Measurements from ENCODE around the gene HIVEP1. TPM values are rescaled to one million over a fixed set of nuclear protein-coding genes. Genes with fewer than 3 reads are reported as not detected.

HIVEP1 gene
- total RNA-seq, 2 donors from 2014 or later = 16.1 to 18.8 TPM

- Histone ChIP-seq H3K4me1 (no peaks in the 10 kb centered on the region), H3K27me3 (no peaks in the 10 kb centered on the region), H3K4me3 (no peak overlapping the region), H3K27ac (no peak overlapping the region), H3K9me3 (peaks cover 0 to 5% of the 10 kb centered on the region in 2 donors), H3K36me3 (no peaks in the 10 kb centered on the region)
- no peak for TF ChIP-seq CTCF (IDR thresholded peaks at IDR 0.05)
- no peak for DNase-seq (ENCODE audit: low spot score)
Observed at GRCh38 chr6:12178521-12178920, 166.4 kb downstream of the HIVEP1 start.

GRCh38 chr6:12181481-12181880 is 169.4 kb downstream of the HIVEP1 start:
- no peak for TF ChIP-seq CTCF (IDR thresholded peaks at IDR 0.05)
- no peak for DNase-seq (ENCODE audit: low spot score)
- no peaks in the 10 kb centered on the region for H3K27me3 ChIP-seq
- no peaks in the 10 kb centered on the region for H3K4me1 ChIP-seq
- H3K27ac ChIP-seq = no peak overlapping the region
- H3K4me3 ChIP-seq = no peak overlapping the region
- H3K36me3 ChIP-seq = no peaks in the 10 kb centered on the region
- H3K9me3 ChIP-seq = peaks cover 0 to 5% of the 10 kb centered on the region in 2 donors

- no peak for TF ChIP-seq CTCF (IDR thresholded peaks at IDR 0.05)
- DNase-seq (ENCODE audit: low spot score) = no peak
Observed at GRCh38 chr6:12182676-12183075, 170.6 kb downstream of the HIVEP1 start.

GRCh38 chr6:12185081-12185673 is 173.1 kb downstream of the HIVEP1 start:
- H3K4me1 ChIP-seq = no peaks in the 10 kb centered on the region
- no peak for TF ChIP-seq CTCF (IDR thresholded peaks at IDR 0.05)
- DNase-seq (ENCODE audit: low spot score) = no peak
- no peaks in the 10 kb centered on the region for H3K27me3 ChIP-seq
- H3K9me3 ChIP-seq = no peaks in the 10 kb centered on the region
- no peaks in the 10 kb centered on the region for H3K36me3 ChIP-seq
- no peak overlapping the region for H3K27ac ChIP-seq
- no peak overlapping the region for H3K4me3 ChIP-seq

More at GRCh38 chr6:12182676-12183075, 170.6 kb downstream of the HIVEP1 start:
- no peak overlapping the region for H3K27ac ChIP-seq
- no peaks in the 10 kb centered on the region for H3K4me1 ChIP-seq
- H3K9me3 ChIP-seq = no peaks in the 10 kb centered on the region
- H3K27me3 ChIP-seq = no peaks in the 10 kb centered on the region
- H3K4me3 ChIP-seq = no peak overlapping the region
- H3K36me3 ChIP-seq = no peaks in the 10 kb centered on the region

- H3K36me3 ChIP-seq = no peaks in the 10 kb centered on the region
- H3K27me3 ChIP-seq = no peaks in the 10 kb centered on the region
- H3K27ac ChIP-seq = no peak overlapping the region
- no peaks in the 10 kb centered on the region for H3K4me1 ChIP-seq
- DNase-seq (ENCODE audit: low spot score) = no peak
- H3K9me3 ChIP-seq = no peaks in the 10 kb centered on the region
- no peak overlapping the region for H3K4me3 ChIP-seq
- no peak for TF ChIP-seq CTCF (IDR thresholded peaks at IDR 0.05)
Observed at GRCh38 chr6:12186528-12186927, 174.4 kb downstream of the HIVEP1 start.

- no peaks in the 10 kb centered on the region for H3K27me3 ChIP-seq
Observed at GRCh38 chr6:12189150-12189549, 177.0 kb downstream of the HIVEP1 start.

More at GRCh38 chr6:12189150-12189549, 177.0 kb downstream of the HIVEP1 start:
- no peak for DNase-seq (ENCODE audit: low spot score)
- Histone ChIP-seq H3K9me3 (no peaks in the 10 kb centered on the region), H3K36me3 (no peaks in the 10 kb centered on the region), H3K4me3 (no peak overlapping the region), H3K4me1 (no peaks in the 10 kb centered on the region), H3K27ac (no peak overlapping the region)
- TF ChIP-seq CTCF (IDR thresholded peaks at IDR 0.05) = no peak
